MM.1S (cell line): ENCODE results near the gene SNW1.

Source experiments
- EZH2 ChIP-seq: fragments of 300-600 bp; sonication (generic); optimal IDR thresholded peaks from 2 replicates; pipeline ENCODE3; 2017; ENCODE audit warnings: low read depth, mild to moderate bottlenecking, antibody characterized with exemption, low read length, mixed read lengths
- EZH2phosphoT487 ChIP-seq: fragments of 300-600 bp; sonication (generic); IDR thresholded peaks from 2 replicates; pipeline ENCODE4 v1.6.1; 2018; ENCODE audit warnings: antibody characterized with exemption, low read length
- TF ChIP-seq, protein P1 (sequence below): fragments of 300-600 bp; sonication (generic); IDR thresholded peaks from 2 replicates; pipeline ENCODE4 v1.5.1; 2016; ENCODE audit warnings: antibody characterized with exemption, low read length, mixed read lengths

GRCh38 chr14:77763316-77763715, 2.4 kb upstream of the SNW1 start:
- TF ChIP-seq EZH2phosphoT487 = no peak
- no peak for TF ChIP-seq EZH2
- TF ChIP-seq, protein P1, sequence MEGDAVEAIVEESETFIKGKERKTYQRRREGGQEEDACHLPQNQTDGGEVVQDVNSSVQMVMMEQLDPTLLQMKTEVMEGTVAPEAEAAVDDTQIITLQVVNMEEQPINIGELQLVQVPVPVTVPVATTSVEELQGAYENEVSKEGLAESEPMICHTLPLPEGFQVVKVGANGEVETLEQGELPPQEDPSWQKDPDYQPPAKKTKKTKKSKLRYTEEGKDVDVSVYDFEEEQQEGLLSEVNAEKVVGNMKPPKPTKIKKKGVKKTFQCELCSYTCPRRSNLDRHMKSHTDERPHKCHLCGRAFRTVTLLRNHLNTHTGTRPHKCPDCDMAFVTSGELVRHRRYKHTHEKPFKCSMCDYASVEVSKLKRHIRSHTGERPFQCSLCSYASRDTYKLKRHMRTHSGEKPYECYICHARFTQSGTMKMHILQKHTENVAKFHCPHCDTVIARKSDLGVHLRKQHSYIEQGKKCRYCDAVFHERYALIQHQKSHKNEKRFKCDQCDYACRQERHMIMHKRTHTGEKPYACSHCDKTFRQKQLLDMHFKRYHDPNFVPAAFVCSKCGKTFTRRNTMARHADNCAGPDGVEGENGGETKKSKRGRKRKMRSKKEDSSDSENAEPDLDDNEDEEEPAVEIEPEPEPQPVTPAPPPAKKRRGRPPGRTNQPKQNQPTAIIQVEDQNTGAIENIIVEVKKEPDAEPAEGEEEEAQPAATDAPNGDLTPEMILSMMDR = no peak
